Measurements from ENCODE around the gene F10.
"Not testable (repeated sequence)": the region's sequence is repeated elsewhere in the genome, so short reads cannot be mapped to it uniquely, and the experiment has no call there.

The F10 gene

GRCh38 chr13:113122550-113123225 lies at the start of gene F10:
TSS of gene F10 (plus strand) at chr13:113122799. CDS start at chr13:113122856, 57 bp downstream.
- no peak for DNase-seq (ENCODE audit: low read depth in 2 of 2)

- DNase-seq (ENCODE audit: low read depth in 2 of 2) = no peak
These were observed 48.7 kb upstream of the F10 start for GRCh38 chr13:113073942-113074341.

DNA sequence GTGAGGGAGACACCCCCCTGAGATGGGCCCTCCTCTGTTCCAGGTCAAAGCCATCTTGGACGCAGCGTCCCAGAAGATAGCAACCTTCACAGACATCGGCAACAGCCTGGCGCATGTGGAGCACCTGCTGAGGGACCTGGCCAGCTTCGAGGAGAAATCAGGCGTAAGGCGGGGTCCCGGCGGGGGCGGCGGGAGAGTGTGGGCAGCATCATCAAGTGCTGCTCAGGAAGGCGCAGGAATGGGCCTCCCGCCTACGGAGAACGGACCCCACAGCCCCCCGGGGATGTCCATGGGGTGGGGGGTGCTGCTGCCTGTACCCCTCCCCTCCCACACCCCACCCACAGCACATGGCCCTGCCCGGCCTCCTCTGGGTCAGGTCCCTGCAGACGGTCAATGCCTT lies 48.2 kb upstream of the F10 start:
- no peak for DNase-seq (ENCODE audit: low read depth in 2 of 2)

- DNase-seq (ENCODE audit: low read depth in 2 of 2) = no peak
These were observed 47.7 kb upstream of the F10 start for GRCh38 chr13:113074876-113075275.

DNA sequence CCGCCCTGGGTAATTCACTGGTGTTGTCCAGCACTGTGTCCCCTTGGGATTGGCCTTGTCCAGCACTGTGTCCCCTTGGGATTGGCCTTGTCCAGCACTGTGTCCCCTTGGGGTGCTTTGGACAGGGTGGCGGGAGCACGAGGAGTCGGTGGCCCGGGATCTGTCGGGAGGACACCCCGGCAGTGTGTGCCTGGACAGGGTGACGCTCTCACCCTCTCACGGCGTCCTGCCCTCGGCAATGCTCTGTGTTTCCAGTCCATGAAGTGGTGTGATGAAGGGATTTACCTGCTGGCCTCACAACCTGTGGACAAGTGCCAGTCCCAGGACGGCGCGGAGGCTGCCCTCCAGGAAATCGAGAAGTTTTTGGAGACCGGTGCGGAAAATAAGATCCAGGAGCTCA lies 46.9 kb upstream of the F10 start:
- no peak for DNase-seq (ENCODE audit: low read depth in 2 of 2)

- DNase-seq (ENCODE audit: low read depth in 2 of 2) = no peak
These were observed 45.8 kb upstream of the F10 start for GRCh38 chr13:113076681-113077401.

DNA sequence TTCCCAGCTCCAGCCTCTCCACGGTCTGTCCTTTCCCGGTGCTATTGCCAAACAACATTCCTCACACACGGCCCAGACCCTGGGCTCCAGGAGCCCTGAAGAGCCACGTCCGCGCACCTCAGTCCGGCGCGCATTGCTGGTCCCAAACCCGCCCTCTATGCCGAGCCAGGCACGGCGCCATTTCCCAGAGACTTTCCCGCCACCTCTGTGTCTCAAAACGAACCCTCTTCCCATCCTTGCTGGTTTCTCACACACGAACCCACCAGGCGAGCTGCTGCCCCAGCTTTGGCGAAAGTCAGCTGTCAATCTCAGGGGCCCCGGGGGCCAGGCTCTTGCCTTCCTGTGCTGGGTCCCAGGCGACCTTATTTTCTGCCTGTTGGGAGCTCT lies 45.0 kb upstream of the F10 start:
- DNase-seq (ENCODE audit: low read depth in 2 of 2) = no peak

DNA sequence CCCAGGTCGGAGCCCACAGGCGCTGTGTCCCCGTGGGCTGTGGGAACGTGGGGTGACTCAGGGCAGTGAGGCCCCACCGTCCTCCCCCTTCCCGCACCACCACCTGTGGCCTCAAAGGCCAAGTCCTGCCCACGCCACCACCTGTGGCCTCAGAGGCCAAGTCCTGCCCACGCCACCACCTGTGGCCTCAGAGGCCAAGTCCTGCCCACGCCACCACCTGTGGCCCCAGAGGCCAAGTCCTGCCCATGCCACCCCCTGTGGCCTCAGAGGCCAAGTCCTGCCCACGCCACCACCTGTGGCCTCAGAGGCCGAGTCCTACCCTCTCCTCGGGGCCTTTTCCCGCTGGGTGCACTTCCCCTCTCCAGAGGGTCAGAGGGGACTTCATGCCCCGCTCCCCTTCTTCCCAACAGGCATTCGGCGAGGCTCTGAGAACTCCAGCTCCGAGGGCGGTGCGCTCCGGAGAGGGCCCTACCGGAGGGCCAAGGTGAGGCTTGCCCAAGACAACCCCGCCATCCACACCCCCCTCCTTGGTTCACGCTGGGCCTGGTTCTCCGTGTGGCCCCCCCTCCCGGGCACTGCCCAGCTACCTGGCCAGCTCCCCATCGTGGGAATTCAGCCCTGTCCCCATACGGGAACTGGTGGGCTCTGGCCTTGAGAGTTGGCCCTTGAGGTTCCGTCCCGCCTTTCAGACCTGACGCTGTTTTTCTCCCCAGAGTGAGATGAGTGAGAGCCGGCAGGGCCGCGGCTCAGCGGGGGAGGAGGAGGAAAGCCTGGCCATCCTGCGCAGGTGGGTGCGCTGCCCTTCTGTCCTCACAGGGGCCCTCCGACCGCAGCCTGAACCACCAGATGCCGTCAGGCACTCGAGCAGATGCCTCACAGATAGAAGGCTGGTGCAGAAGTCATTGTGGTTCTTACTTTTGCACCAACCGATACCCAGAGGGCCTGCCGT lies 44.4 kb upstream of the F10 start:
- no peak for DNase-seq (ENCODE audit: low read depth in 2 of 2)

GRCh38 chr13:113078902-113079780 lies 43.5 kb upstream of the F10 start:
- no peak for DNase-seq (ENCODE audit: low read depth in 2 of 2)

GRCh38 chr13:113079781-113080080 lies 42.9 kb upstream of the F10 start:
- DNase-seq (ENCODE audit: low read depth in 2 of 2) = not testable (repeated sequence)

DNA sequence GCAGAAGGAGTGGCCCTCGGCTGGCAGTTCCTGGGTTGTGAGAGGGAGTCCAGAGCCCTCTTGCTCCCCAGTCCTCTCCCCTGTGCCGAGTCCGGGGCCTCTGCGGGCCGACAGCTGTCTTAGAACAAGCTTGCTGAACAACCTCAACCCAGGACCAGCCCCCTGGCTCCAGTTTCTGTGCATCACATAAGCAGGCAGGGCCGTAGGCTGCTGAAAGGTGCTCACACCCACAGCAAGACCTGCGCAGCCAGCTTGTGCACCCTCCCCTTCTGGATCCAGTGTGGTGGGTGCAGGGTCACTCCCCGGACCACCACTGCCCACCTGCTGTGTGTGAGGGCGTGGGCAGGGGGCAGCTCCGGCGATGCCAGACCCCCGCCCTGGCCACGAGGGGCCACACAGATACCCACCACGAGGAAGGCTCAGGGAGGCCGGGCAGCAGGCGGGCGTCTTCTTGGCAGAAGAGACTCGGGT lies 42.2 kb upstream of the F10 start:
- DNase-seq (ENCODE audit: low read depth in 2 of 2) = no peak

DNA sequence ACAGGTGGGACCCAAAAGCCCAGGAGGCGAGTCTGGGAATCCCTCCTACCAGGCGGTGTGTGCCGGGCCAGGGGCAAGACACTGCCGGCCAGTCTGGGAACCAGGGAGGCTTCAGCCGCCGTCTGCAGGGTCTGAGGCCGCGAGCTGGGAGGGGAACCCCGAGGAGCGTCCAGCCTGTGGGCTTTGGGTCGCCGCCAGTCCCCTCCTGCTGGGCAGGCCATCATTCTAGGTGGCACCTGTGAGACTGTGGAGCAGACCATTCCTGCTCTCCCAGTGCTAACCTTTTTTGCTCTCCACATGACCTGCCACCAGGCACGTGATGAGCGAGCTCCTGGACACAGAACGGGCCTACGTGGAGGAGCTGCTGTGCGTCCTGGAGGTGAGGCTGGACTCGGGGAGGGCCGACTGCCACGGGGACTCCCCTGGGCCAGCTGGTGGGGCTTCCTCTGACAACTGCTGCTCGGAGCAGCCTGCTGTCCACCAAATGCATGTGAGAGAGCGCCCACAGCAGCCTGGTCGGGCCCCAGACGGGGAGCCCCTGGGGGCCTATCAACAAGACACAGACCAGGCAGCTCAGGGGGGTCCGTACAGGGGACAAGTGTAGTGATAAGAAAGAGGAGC lies 41.6 kb upstream of the F10 start:
- no peak for DNase-seq (ENCODE audit: low read depth in 2 of 2)

DNA sequence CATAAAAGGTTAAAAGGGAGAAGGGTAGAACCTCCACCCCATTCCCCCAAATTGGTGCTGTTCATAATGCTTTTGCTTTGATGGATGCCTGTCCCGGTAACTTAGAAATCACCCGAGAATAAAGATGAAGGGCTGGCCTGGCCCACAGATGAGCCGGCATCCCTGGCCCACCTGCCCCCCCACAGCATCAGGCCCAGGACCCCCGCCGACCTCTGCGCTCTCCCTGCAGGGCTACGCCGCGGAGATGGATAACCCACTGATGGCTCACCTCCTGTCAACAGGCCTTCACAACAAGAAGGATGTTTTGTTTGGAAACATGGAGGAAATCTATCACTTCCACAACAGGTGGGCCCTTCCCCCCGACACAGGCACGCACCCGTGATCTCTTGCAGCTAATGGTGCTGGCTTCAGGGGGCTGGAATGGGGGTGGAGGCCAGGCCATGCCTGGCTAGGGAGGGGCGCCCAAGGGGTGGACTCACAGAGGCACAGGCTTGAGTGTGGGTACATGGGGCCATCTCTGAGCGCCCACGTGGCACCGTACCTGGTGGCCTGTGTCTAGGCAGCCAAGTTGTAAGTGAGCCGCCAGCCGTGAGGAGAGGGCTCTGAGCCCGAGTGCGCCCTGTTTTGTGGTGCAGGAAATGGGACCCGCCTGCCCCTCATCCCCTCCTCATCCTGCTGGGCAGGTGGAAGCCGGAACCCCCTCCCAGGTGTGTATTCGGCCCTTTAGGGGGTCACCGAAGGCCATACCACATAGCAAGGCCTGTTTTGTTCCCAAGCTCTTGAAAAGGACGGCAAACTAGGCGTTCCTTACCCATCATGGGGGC lies 40.2 kb upstream of the F10 start:
- no peak for DNase-seq (ENCODE audit: low read depth in 2 of 2)

GRCh38 chr13:113083022-113083373 lies 39.6 kb upstream of the F10 start:
- DNase-seq (ENCODE audit: low read depth in 2 of 2) = no peak

DNA sequence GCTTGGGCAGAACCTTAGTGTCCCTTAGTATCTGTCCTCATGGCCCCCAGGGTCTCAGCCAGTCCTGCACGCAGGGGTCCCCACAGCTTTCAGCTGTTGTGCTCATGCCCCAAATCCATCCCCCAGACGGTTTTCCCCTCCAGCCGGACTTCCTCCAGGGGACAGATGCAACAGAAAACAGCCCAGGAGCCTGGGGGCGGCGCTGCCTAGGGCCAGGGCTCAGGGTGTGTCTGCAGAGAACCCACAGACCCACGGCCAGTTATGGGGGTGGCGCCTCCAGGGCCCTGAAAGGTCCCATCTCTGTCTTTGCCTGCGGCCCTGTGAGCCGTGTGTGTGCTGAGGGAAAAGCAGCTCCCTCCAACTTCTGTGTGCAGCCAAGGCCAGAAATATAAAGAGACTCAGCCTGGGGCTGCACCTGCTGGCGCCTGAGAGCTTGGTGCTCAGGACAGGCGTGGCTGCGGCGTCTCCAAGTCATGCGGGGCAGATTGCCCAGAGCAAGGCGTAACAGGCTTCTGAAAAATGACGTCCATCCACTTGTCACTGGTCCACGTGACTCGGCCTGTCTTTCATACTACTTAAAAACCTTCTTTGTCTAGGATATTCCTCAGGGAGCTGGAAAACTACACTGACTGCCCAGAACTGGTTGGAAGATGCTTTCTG lies 39.1 kb upstream of the F10 start:
- no peak for DNase-seq (ENCODE audit: low read depth in 2 of 2)

DNA sequence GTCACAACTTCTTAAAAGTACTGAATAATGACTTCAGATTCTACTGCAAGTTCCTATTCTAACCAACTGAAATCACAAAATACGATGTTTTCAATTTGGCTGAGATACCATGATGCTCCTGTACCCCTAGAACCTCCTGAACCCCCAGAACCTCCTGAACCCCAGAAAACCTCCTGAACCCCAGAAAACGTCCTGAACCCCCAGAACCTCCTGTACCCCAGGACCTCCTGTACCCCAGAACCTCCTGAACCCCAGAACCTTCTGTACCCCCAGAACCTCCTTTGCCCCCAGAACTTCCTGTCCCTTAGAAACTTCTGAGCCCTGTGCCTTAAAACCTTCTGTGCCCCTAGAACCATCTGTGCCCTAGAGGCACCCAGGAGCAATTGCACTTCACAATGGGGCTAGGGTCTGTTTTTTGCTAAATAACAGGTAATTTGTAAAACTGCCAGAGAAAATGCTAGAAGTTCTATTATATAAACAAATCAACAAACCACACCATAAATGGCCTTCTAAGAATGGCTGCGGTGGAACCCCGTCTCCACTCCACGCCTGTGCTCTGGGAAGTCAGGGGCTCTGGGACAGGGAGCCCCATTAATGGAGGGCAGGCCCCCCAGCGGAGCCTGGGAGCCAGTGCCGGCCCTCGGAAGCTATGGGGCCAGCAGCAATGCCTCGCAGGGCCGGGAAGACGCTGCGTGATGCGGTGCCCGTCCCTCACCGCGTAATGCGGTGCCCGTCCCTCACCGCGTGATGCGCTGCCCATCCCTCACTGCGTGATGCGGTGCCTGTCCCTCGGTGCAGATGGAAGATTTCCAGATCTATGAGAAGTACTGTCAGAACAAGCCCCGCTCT lies 38.3 kb upstream of the F10 start:
- DNase-seq (ENCODE audit: low read depth in 2 of 2) = no peak

DNA sequence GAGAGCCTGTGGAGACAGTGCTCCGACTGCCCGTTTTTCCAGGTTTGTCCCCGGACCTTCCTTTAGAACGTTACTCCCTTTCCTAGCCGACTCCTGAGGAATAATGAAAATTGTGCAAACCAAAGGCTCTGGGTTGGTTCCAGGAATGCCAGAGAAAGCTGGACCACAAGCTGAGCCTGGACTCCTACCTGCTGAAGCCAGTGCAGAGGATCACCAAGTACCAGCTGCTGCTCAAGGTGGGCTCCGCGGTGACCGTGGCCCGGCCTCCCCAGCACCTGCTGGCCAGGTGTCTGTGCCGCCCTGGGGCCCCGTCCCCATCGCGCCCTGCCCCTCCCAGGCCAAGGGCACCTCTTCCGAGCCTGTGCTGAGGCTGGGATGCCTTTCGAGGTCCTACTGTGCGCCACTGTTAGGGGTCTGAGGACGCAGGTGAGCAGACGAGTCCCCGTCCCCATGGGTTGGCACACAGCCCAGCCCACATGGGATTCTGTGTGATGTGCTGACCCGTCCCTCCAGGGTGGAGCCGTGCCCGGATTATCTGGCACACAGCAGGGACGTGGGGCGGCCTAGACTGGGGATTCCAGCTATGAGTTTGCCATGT lies 37.6 kb upstream of the F10 start:
- no peak for DNase-seq (ENCODE audit: low read depth in 2 of 2)

- DNase-seq (ENCODE audit: low read depth in 2 of 2) = no peak
These were observed 36.4 kb upstream of the F10 start for GRCh38 chr13:113086031-113086750.
